SU-DHL-6 (cell line): Measurements from ENCODE around the gene FPR2.

Source experiments
- CTCF ChIP-seq: fragments of 200-600 bp; sonication (generic); IDR thresholded peaks from one replicate; pipeline ENCODE4 v1.5.1; 2017; ENCODE audit warnings: antibody characterized with exemption, mild to moderate bottlenecking, low read length, moderate library complexity; ENCODE audit not compliant: insufficient read depth, poor library complexity, severe bottlenecking
- EZH2phosphoT487 ChIP-seq: fragments of 200-600 bp; sonication (generic), shearing (Covaris generic); conservative IDR thresholded peaks from 2 replicates; pipeline ENCODE4 v1.6.1; 2018; ENCODE audit warnings: mild to moderate bottlenecking, antibody characterized with exemption, low read length, moderate library complexity, mixed read lengths

GRCh38 chr19:51754109-51754508, 6.9 kb upstream of the FPR2 start:
- no peak for TF ChIP-seq CTCF
- no peak for TF ChIP-seq EZH2phosphoT487
